DMS 273 treated with DMSO at 0.1 percent for 48 hours (cell line): Measurements from ENCODE around the gene ZSCAN26.

ENCODE experiments used
- DNase-seq: peaks from one replicate; lab custom pipeline; 2025; lab: John Stamatoyannopoulos, UW

Gene ZSCAN26

DNA sequence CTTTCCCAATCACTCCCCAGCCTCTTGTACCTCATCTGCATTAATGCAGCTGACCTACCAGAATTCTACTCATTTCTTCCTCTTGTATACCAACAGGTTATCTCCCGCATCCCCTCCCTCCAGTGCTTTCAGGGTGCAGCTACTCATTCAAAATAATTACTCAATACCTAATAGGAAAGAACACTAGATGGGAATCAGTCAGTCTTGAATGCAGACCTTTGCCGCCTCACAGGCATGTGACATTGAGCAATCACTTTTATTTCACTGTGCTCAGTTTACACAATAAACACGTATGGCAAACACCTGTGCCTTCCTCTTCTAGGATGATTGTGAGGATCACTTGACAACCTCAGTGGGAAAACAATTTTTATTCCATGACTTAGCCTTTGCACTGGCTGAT, 55.7 kb downstream of the ZSCAN26 start:
- no peak for DNase-seq

DNA sequence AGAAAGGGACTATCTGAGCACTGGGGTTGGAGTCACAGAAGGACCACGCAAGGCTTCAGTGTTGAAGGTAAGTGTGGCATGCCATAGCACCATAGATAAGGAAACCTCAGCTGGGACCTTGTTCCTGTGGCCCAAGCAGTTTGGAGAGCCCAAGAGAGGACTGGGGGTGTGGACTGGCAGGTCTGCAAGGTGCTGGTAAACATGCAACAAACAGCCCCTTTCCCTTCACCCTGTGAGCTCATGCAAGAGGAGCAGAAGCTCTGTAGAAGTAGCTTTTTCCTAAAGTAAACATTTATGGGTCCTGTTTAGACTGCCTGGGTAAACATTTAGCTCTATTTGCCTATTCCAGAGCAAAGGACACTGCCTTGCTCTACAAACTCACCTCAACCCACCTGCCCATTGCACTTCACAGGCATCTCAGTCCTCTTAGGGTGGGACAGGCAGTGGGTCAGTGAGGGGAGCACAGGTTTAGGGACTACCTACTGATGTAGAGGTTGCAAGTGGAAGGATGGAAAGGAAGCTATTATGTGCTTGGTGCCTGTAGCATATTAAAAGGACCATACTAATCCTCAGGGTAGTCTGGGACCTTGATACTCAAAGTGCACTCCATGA, 57.0 kb downstream of the ZSCAN26 start:
- no peak for DNase-seq

DNA sequence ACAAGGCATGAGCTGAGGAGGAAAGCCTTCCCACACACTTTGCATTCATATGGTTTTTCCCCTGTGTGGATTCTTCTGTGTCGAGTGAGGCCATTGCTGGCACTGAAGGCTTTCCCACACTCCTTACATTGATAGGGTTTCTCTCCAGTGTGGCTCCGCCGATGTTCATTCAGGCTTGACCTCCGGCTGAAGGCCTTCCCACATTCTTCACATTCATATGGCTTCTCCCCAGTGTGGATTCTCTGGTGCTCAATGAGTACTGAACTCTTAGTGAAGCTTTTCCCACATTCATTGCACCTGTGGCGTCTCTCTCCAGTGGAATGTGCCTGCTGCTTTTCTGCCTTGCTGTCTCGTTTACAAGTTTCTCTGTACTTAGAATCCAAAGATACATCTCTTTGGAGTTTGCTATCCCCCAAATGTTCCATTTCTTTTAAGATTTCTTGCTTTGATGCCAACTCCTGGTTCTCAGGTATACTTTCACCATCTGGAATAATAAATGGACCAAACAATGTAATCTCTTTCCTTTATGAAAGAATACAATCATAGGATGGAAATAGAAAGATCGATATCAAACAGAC, 59.5 kb downstream of the ZSCAN26 start:
- DNase-seq, result no peak
